DLD1 (cell line): ENCODE measurements around the gene NRL.

Experiments
- in situ Hi-C: cut with HindIII; loops from 2 replicates; pipeline ENCODE4 v1.10.0; 2017; ENCODE audit warnings: low sequenced_read_pairs

NRL gene

DNA sequence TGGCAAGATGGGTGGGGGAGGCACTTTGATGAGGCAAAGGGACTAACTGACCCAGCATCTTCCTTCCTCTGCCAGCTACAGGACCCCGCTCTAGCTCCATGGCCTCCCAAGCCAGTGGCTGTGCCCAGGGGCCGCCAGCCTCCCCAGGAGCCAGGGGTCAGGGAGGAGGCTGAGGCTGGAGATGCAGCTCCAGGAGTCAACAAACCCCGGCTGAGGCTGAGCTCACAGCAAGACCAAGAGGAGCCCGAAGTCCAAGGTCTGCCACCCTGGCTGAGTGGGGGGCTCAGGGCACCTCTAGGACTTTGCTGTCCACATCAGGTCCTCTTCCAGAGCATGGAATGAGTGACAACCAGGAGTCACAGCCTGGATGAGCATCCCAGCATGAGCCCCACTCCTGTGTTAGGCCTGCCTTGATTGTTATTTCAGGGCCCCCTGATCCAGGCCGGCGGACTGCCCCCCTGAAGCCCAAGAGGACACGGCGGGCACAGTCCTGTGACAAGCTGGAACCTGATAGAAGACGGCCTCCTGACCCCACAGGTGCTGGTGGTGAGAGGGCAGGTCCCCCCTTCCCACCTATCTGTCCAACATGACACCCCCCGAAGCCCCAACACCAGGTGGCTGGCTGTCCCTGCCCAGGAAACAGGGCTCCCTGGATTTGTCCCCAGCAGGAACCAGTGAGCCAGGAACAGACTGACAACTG, 45.9 kb downstream of the NRL start:
- in situ Hi-C loops: no loop called here

DNA sequence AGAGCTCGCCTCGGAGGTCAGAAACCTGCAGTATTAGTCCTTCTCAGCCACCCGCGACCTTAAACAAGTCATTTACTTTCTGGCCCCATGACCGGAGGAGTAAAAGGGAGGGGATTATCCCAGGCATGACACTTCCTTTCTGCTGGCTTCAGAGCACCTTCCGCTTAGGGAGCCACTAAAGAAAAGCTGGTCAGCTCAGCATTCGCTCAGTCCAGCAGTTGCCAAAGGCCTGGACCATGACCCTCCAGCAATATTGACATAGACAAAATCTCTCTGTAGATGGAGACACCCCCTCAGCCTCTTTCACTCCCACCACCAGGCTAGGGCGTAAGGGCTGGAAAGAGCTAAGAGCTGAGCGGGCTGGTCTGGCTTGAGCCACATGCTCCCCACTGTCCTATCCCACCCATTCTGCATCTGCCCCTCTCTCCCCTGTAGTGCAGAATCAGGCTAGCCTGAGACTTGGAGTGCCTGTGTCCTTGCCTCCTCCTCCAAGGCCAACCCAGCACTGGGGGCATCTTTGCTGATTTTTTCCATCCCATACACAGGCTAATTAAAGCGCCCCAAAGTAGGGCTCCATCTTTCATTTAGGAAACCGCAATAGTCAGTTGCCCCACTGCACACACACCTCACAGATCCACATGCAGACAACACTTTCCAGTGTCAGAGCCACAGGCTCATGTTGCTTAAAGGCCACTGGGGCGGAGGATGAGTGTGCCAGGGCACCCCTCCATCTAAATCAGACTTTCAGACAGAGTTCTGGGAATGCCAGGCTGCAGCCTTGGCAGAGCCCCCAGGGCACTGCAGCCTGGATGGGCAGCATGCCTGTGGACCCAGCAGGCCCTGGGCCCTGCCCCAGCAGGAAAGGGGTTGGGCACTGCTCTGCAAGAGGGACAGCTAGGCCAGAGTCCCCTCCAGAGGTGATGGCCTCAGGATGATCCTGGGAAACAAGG, 47.3 kb downstream of the NRL start:
- in situ Hi-C loops: no loop called here

DNA sequence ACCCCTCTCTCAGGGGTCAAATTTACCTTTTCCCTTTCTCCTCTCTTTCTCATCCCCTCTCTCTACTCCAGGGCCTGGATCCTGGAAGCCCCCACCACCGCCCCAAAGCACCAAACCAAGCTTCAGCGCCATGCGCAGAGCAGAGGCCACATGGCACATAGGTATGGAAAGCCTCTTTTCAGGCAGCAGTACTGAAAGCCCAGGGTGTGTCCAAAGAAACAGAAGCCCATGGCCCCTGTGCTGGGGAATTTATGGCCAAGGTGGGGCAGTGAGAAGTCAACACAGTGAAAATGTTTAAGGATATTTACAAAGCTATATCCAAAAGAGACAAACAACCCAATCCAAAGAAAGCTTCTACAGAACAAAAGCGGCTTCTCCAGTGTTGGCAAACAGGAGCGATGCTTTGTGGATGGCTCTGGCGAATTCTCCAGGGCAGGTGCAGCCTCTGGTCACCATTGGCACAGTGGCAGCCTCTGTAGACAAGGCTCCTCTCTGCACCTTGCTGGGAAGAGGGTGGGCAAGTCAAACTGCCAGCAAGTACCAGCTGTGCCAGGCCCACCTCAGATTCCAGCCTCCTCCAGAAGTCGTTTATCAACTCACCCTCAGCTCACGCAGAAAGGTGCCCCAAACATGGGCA, 48.1 kb downstream of the NRL start:
- in situ Hi-C loops: no loop called here

DNA sequence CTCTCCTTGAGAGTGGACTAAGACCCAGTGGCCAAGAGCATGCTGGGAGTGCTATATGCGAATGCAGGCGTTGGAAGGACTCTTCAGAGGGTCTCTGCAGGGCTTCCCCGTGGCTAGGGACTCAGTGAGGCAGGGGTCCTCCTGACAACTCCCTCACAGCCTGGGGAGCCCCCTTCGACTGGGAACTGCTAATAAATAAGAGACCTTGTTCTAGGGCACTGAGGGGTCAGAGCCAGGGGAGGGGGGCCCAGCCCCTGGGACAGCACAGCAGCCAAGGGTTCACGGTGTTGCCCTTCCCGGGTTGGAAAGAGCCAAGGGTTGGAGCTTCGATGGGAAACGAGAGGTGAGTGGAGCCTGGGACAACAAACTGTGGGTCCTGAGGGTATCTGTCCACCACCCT, 49.3 kb downstream of the NRL start:
- in situ Hi-C loops: no loop called here

DNA sequence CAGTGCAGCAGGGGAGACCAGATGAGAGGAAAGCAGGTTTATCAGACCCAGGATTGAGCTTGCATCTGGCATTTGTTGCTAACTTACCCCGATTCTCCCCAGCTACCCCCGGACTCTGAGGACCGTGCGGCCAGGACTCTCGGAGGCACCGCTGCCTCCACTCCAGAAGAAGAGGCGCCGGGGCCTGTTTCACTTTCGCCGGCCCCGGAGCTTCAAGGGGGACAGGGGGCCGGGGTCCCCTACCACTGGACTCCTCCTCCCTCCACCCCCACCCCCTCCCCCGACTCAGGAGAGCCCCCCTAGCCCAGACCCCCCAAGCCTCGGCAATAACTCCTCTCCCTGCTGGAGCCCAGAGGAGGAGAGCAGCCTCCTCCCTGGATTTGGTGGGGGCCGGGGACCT, 49.9 kb downstream of the NRL start:
- in situ Hi-C loops: no loop called here

DNA sequence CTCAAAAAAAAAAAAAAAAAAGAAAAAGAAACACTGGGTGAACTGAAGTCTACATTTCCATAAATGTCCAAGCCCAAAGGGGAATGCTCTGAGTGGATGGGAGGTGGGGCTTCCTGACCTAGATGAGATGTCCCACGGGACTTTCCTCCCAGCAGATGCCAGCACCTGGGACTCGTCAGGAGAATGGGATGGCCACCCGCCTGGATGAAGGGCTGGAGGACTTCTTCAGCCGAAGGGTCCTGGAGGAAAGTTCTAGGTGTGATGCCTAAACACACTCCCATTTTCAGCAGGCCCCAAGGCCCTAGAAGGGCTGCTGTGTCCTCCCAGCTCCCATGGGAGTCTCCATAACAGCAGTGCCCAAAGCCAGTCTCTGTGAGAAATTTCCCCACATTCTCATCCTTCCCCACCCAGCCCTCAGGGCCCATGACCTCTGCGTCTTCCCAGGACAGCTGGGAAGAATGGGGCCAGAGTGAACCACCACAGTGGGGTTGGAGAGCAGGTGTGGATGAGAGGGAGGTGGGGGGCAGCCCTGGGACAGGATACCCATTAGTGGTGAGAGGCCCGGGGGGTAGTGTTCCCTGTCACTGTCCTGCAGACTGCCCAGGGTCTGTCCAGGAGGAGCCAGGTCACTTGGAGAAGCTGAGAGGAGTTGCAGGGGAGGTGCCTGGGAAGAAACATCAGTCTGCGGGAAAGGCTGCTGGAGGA, 50.5 kb downstream of the NRL start:
- in situ Hi-C loops: no loop called here

DNA sequence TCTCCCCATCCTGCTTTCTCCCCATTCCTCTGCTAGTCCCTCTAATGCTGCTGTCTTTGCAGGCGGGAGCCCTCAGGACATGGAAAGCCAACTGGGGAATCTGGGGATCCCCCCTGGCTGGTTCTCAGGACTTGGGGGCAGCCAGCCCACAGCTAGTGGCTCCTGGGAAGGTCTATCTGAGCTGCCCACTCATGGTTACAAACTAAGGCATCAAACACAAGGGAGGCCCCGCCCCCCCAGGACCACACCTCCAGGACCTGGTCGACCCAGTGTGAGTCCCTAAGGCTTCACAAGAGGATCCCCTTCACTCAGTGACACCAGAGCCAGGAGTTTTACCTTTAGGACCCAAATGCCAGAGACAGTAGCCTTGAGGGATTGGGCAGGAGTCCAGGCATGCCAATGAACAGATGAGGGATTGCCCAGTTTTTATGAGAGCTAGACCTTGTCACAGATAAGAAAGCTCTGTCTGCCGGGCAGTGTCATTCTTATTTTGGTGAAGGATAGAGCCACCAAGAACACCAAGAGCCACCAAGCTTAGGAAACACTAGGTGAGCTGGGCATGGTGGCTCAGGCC, 51.4 kb downstream of the NRL start:
- in situ Hi-C loops: no loop called here

DNA sequence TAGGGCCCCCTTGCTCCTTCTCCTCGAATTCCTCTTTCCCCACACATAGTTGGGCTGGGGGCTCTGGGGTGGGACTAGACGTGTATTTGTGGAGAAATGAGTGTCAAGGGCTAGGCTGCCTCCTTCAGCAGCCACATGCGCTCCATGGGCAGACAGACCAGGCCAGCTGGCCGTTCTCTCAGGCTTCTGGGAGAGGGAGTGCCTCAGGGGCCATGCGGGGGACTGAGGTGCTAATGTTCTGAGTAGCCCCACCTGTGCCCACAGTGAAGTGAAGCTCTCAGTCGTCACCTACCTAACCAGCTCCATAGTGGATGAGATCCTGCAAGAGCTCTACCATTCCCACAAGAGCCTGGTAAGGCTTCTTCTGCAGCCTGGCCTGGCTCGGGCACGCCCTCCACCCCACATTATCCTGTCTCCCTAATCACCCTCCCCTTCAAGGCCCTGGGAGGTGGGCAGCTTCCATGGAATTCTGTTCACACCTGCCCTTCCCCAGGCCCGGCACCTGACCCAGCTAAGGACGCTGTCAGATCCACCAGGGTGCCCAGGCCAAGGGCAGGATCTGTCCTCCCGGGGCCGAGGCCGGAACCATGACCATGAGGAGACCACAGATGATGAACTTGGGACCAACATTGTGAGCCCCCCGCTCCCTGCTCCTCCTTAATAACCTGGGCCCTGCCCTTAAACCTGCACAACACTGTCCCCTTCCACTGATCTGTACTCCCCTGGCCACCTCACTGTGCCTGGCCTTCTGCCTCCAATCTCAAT, 52.4 kb downstream of the NRL start:
- in situ Hi-C loops: no loop called here

DNA sequence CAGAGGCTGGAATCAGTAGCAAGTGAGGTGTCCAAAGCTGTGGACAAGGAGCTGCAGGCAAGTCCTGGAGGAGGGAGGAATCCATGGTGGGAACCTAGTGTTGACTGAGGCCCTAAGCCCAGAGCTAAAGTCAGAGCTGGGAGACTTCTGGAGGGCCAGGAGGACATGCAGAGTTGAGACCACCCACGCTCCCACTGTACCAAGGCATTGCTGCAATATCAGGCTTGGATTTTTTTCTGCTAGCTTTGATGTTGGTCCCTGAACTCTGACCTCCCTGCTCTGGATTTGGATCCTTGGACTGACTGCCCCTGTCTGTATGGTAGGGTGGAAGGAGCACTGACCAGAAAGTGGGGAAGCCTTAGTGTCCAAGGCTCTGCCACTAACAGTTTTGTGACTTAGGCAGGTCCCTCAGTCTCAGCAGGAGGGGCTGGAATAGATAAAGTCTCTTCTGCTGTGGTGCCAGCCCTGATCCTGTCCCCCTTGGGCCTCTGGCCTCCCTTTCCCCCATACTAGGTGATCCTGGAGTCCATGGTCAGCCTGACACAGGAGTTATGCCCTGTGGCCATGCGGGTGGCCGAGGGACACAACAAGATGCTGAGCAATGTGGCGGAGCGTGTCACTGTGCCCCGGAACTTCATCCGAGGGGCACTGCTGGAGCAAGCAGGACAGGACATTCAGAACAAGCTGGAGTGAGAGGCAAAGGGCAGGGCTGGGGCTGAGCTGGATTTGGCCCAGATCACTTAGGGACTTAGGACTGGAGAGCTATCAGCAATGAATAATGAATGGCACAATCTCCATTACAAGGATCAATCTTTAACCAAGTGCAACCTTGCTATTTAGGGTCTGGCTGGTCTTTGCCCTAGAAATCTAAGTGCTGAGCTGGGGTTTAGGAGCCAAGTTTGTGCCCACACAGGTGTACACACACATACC, 53.5 kb downstream of the NRL start:
- in situ Hi-C loops: no loop called here

DNA sequence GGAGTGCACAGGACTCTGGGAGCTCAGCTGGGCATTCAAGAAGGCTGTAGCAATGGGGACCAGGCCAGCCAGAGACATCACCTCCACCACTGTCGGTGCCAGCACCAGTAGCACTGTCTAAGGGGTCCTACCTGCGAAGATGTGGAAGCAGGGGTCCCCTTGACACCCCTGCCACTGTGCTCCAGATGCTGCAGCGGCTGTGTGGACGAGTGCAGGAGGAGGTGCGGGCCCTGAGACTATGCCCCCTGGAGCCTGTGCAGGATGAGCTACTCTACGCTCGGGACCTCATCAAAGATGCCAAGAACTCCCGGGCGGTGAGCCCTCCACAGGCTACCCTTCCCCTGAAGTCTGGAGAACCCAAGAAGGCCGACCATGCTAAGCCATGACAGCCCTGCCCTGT, 54.3 kb downstream of the NRL start:
- in situ Hi-C loops: no loop called here

DNA sequence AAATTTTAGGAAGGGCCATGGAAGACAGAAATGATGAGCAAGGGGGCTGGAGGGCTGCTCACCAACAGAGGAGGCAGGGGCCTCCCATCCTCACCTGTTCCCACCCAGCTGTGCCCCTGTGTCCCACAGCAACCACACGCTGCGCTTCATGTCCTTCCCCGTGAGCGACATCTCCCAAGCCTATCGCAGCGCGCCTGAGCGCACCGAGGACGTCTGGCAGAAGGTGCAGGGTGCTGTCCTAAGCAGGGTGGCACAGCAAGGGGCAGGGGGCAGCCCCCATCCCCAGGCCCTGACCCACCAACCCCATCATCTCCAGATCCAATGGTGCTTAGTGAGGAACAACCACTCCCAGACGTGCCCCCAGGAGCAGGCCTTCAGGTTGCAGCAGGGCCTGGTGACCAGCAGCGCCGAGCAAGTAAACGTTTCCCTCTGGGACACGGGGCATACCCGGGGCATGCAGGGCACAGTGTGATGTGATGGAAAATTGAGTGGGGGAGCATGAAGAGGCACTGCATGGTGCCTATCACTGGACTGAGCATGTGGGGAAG, 54.8 kb downstream of the NRL start:
- in situ Hi-C loops: no loop called here

DNA sequence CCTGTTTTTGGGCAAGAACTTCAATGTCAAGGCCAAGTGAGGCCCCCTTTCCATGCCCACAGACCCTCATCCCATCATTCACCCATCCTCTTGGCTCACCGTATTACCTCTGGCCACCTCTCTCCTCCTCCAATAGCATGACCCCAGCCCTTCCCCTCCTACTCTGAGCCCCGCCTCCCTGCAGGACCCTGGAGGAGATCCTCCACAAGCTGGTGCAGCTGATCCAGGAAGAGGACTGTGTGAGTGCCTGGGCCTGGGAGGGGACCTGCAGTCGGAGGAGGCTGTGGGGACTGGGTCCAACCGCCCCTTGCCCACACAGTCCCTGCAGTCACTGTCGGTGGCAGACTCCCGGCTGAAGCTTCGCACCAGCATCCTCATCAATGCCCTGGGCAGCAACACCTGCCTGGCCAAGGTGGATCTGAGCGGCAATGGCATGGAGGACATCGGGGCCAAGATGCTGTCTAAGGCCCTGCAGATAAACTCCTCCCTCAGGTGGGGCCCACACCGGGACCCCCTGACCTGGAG, 55.7 kb downstream of the NRL start:
- in situ Hi-C loops: no loop called here

DNA sequence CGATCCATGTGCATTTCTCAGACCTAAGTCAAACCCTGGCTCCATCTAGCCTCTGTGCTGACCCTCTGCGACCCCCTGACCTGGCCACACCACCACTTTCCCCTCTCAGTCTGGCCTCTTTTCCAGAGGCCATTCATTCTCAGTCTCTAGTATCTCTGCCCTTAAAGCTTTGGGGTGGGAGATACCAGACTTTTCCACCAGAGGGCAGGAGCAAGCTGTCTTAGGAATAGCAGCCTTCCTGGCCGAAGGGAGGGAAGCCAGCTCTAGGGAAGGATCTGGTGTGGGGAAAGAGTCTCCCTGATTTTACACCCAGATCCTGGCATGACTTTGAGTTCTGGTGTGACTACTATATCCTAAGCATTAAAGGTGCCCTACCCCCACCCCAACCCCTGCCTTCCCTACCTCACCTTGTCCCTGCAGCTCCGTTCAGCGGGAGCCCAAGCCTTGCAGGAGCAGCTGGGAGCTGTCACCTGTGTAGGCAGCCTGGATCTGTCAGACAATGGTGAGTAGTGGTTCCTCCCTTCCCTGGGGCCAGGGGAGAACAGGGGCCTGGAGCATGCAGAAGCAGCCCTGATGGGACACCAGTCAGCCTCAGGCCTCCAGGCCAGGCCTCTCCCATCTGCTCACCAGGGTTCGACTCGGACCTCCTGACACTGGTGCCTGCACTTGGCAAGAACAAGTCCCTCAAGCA, 56.3 kb downstream of the NRL start:
- in situ Hi-C loops: no loop called here

DNA sequence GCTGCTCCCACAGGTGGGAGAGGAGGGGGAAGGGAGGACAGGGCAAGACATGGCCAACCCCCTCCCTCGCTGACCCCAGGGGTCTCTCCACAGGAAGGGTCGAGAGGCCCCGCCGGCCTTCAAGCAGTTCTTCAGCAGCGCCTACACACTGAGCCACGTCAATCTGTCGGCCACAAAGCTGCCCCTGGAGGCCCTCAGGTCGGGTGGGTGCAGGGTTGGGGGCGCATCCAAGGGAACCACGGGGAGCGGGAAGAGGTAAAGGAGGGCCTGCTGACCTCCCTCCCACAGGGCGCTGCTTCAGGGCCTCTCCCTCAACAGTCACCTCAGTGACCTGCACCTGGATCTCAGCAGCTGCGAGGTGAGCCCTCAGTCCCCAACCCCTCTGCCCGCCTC, 56.9 kb downstream of the NRL start:
- in situ Hi-C loops: no loop called here

DNA sequence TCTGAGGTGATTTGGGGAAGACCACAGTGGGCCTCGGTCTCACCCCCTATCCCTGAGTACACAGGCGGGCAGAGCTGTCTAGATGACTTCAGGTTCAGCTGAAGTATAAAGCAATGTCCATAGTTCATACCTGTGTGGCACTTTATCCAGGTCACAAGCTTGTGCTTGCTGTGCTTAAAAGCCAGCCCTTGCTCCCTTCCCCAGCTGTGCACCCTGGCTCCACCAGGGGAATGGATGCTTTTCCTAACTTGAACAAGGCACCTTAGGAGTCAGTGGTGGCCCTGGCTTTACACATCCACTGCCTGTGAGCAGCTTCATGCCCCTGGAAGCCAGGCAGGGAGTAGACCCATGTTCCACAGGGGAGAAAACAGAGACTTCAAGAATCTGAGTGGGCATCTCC, 57.5 kb downstream of the NRL start:
- in situ Hi-C loops: no loop called here

DNA sequence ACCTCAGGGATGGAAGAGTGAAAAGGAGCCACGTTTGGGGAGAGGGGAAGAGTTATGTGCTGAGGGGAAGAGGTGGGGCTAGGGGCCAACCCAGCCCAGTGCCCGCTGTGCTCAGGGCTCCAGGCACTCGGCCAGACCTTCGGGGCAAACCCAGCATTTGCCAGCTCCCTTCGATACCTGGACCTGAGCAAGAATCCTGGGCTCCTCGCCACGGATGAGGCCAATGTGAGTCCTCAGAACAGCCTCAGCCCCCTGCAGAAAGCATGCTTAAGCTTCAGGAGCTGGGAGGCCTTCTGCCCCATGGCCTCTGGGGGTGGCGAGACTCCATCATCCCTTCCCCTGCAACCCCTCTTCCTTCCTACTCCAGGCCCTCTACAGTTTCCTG, 58.0 kb downstream of the NRL start:
- in situ Hi-C loops: no loop called here

DNA sequence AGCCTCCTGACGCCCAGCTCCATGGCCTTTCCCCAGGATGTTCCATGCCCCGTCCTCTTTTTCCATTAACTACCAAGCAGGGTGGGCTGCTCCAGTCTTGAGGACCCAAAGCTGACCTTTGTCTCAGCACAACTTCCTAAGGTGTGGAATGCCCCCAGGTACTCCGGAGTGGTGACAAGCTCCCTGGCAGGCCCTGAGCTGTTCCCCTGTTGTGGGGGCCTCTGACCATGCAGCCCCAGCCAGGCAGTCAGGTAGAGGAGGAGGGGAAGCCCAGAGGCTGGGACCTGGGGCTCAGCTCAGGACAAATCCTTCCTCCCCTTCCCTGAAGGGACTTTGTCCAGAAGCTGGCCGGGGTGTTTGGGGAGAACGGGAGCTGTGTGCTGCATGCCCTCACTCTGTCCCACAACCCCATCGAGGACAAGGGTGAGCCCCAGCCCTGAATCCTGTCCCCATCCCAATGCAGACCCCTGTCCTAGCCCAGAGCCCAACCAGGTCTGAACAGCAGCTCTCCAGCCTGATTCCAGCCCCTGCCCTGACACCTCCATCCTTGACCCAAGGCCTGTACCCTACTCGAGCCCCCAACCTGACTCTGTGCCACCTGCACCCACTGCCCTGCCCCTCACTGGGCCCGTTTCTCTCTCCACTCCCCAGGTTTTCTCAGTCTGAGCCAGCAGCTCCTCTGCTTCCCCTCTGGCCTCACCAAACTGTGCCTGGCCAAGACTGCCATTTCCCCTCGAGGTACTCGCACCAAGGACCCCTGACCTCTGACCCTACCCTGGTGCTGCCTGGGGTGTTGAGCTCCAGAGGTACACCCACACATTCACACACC, 58.6 kb downstream of the NRL start:
- in situ Hi-C loops: no loop called here
